Subcutaneous abdominal adipose tissue (tissue), 5 donors: ENCODE results near the gene ITGB7.

Experiments
- H3K27ac ChIP-seq: one replicate; pipeline ENCODE4 v1.7.0; 2013; ENCODE audit warnings: low read depth, mild to moderate bottlenecking, inconsistent platforms, low read length, moderate library complexity
- H3K27me3 ChIP-seq, 5 donors: one replicate each; pipeline ENCODE4 v1.7.0; 2013; ENCODE audit warnings: low read length in 5 of 5, inconsistent platforms in 1 of 5; ENCODE audit not compliant: control insufficient read depth in 5 of 5, insufficient read depth in 4 of 5
- H3K36me3 ChIP-seq, 5 donors: one replicate each; pipeline ENCODE4 v1.7.0; 2013; ENCODE audit warnings: low read length in 5 of 5; ENCODE audit not compliant: control insufficient read depth in 5 of 5, insufficient read depth in 5 of 5
- H3K4me1 ChIP-seq, 5 donors: one replicate each; pipeline ENCODE4 v1.7.0; 2013; ENCODE audit warnings: low read length in 5 of 5, mild to moderate bottlenecking in 3 of 5, moderate library complexity in 1 of 5; ENCODE audit not compliant: control insufficient read depth in 5 of 5, insufficient read depth in 5 of 5
- H3K4me3 ChIP-seq, 5 donors: one replicate each; pipeline ENCODE4 v1.7.0; 2013; ENCODE audit warnings: low read length in 5 of 5, low read depth in 1 of 5
- H3K9ac ChIP-seq, 5 donors: one replicate each; pipeline ENCODE4 v1.7.0; 2013; ENCODE audit warnings: low read length in 5 of 5, mild to moderate bottlenecking in 4 of 5, moderate library complexity in 3 of 5
- H3K9me3 ChIP-seq, 5 donors: one replicate each; pipeline ENCODE4 v1.7.0; 2013; ENCODE audit warnings: low read length in 5 of 5; ENCODE audit not compliant: control insufficient read depth in 5 of 5
- donor health status: healthy.
- donor health status: healthy.
- donor health status: healthy.
- donor health status: healthy.
- donor health status: healthy.

ITGB7 gene

DNA sequence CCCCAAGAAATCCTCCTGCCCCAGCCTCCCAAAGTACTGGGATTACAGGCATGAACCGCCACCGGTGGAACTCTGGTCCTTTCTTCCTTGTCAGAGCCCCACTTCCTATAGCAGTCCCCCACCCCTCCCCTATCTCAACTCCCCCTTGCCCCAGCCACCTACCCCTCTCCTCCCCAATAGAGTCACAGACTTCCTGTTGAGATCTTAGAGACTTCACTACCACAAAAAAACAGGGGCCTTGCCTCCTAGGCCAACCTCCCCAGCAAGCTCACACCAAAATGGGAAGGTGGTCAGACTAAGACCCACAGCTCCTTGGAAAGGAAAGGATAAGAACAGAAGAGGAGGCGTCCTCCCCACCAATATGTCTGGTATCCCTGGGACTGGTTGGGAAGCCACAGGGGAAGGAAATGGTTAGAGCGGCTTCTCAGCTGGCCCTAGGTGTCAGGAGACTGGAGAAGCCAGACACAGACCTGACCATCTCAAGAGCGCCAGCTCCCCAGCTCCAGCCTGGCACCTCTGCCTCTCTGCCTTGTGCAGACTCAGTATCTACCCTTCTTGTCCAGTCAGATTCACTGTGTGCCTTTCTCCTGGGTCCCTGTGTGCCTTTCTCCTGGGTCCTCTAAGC lies 8.5 kb downstream of the ITGB7 start:
- H3K27ac ChIP-seq: no peak overlapping the region
- no peaks in the 10 kb centered on the region for H3K27me3 ChIP-seq
- peaks cover 0 to 28% (median 19%) of the 10 kb centered on the region in 5 donors for H3K4me1 ChIP-seq
- no peaks in the 10 kb centered on the region for H3K9me3 ChIP-seq
- no peak overlapping the region for H3K9ac ChIP-seq
- no peaks in the 10 kb centered on the region for H3K36me3 ChIP-seq
- no peak overlapping the region for H3K4me3 ChIP-seq

DNA sequence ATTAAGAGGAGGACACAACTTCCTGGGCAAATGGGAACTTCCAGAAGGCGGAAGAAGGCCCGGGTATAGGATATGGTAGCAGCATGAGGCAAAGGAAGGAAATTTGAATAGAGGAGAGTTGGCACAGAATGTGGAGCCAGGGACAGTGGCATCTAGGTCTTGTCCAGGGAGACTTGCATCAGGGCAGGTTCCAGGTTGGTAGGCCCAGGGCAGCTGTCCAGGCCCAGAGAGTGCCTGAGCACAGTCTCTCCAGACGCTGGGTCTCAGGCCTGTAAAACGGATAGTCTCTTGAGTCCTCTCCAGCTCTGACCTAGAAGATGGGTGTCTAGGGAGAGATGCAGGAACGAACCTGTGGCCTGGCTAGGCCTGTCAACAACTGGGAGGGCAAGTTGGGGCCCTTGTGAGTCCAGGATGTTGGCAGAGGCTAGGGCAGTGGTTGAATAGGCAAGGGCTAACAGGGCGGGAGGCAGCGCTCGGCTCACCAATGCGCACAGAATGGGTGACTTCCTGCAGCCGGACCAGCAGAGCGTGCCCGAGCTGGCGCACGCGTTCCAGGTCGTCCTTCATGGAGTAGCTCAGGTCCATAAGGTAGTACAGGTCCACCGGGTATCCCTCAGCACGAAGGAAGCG lies 9.9 kb downstream of the ITGB7 start:
- Histone ChIP-seq H3K27me3 (no peaks in the 10 kb centered on the region), H3K36me3 (peaks cover 0 to 4% (median 0%) of the 10 kb centered on the region in 5 donors), H3K27ac (no peak overlapping the region), H3K4me3 (peak overlapping the region in 2 of 5 donors; percentile 40 to 55), H3K4me1 (peaks cover 0 to 28% (median 19%) of the 10 kb centered on the region in 5 donors), H3K9ac (no peak overlapping the region), H3K9me3 (no peaks in the 10 kb centered on the region)

- Histone ChIP-seq H3K27ac (no peak overlapping the region), H3K36me3 (peaks cover 0 to 7% (median 2%) of the 10 kb centered on the region in 5 donors), H3K27me3 (no peaks in the 10 kb centered on the region), H3K9ac (no peak overlapping the region), H3K4me1 (peaks cover 0 to 28% (median 19%) of the 10 kb centered on the region in 5 donors), H3K4me3 (no peak overlapping the region), H3K9me3 (no peaks in the 10 kb centered on the region)
Observed at GRCh38 chr12:53196486-53196885, 10.6 kb downstream of the ITGB7 start.

DNA sequence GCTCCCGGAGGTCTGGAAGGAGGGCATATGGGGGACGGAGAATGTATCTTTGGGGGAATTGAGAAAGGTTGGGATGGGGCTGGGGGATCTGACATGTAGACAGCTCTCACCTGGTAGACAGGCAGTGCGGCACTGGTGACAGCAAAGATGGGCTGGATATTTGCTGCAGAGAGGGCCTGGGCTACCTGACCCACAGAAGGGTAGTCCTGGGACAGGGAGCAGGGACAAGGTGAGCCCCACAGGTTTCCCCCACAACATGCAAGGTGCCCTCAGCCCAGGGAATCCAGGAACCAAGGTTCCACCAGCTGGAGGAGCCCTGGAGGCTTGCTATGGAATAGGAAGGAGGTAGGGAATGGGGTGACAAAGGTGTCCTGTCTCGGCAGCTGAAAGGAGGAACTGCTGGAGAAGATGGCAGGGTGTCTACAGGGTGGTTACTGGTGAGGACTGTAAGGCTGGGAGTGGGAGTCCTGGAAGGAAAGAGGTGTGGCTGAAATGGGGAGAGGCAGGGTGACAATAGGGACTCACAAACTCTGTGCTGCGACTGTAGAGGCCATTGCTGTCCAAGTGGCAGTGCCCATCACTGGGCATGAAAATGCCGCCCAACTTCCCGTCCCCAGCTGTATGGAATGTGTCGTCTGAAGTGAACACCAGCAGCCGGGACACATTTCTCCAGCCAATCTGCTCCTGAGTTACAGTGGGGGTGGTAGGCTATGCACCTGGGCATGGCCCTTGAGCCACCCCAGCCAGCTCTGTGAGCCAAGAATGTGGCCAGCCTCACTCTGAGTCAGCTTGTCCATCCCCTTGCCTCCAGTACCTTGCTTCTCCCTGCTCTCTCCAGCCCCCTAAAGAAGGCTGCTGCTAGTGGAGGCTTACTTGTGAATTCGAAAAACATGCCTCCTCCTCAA lies 11.3 kb downstream of the ITGB7 start:
- no peaks in the 10 kb centered on the region for H3K9me3 ChIP-seq
- H3K4me3 ChIP-seq: no peak overlapping the region
- no peak overlapping the region for H3K9ac ChIP-seq
- peaks cover 0 to 22% (median 14%) of the 10 kb centered on the region in 5 donors for H3K4me1 ChIP-seq
- H3K27me3 ChIP-seq: no peaks in the 10 kb centered on the region
- peaks cover 0 to 11% (median 6%) of the 10 kb centered on the region in 5 donors for H3K36me3 ChIP-seq
- H3K27ac ChIP-seq: no peak overlapping the region

- no peaks in the 10 kb centered on the region for H3K9me3 ChIP-seq
- H3K27ac ChIP-seq: no peak overlapping the region
- H3K27me3 ChIP-seq: no peaks in the 10 kb centered on the region
- H3K36me3 ChIP-seq: peaks cover 0 to 11% (median 6%) of the 10 kb centered on the region in 5 donors
- H3K4me1 ChIP-seq: peaks cover 2 to 18% (median 12%) of the 10 kb centered on the region in 5 donors
- H3K9ac ChIP-seq: no peak overlapping the region
- no peak overlapping the region for H3K4me3 ChIP-seq
Observed at GRCh38 chr12:53194973-53195372, 12.1 kb downstream of the ITGB7 start.

DNA sequence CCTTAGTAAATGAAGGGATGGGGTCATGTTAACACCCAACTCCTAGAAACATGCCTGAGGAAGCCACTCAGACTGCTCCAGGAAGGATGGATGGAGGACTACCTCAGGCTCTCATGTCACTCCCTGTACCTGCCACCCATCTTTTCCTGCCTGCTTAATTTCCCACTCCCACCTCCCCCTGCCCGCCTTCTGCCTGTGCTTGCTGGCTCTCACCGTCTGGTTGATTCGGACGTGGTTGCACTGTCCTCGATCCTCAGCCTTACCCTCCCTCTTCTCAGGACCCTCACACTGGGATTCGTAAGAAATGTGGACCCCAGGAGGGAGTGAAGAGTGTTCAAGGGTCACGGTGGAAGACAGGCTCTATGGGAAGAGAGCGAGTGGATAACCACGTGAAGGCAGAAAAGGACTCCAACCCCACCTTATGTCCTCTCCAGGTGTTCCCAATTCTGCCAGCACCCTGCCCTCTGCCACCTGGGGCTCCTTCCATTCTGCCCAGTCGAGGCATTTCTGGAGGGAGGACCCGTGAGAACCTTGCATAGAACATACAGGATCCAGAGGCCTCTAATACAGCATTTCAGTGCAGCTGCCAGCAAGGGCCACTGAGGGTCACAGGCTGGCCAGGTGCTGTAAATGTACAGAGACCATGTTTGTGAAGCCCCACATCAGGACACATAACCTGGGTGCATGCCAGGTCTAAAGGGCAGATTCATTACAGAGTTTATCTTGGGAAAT lies 12.9 kb downstream of the ITGB7 start:
- H3K27ac ChIP-seq: no peak overlapping the region
- H3K9me3 ChIP-seq: no peaks in the 10 kb centered on the region
- peaks cover 3 to 23% (median 12%) of the 10 kb centered on the region in 5 donors for H3K4me1 ChIP-seq
- H3K9ac ChIP-seq: no peak overlapping the region
- H3K4me3 ChIP-seq: no peak overlapping the region
- no peaks in the 10 kb centered on the region for H3K27me3 ChIP-seq
- peaks cover 0 to 15% (median 7%) of the 10 kb centered on the region in 5 donors for H3K36me3 ChIP-seq

DNA sequence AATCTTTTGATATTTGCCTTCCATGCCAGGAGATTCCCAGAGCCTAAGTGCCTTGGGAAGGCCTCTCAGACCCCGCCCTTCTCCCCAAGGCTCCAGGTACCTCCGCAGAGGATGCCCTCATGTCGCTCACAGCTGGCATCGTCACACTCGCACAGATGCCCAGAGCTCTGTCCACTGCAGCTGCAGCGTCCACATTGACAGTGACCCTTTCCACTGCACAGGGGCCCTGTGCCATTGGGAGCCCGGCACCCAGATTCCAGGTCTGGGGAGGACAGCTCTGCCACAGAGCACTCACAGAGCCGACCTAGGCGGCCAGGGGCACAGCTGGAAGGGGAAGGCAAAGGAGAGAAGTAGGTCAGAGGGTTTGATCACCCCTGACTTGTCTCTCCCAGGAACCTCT lies 14.0 kb downstream of the ITGB7 start:
- Histone ChIP-seq H3K4me3 (no peak overlapping the region), H3K36me3 (peaks cover 0 to 24% (median 17%) of the 10 kb centered on the region in 5 donors), H3K27ac (no peak overlapping the region), H3K9me3 (no peaks in the 10 kb centered on the region), H3K4me1 (peaks cover 3 to 21% (median 10%) of the 10 kb centered on the region in 5 donors), H3K9ac (no peak overlapping the region), H3K27me3 (no peaks in the 10 kb centered on the region)

GRCh38 chr12:53192531-53193021 lies 14.5 kb downstream of the ITGB7 start:
- no peak overlapping the region for H3K9ac ChIP-seq
- H3K4me1 ChIP-seq: peaks cover 3 to 20% (median 5%) of the 10 kb centered on the region in 5 donors
- no peak overlapping the region for H3K27ac ChIP-seq

DNA sequence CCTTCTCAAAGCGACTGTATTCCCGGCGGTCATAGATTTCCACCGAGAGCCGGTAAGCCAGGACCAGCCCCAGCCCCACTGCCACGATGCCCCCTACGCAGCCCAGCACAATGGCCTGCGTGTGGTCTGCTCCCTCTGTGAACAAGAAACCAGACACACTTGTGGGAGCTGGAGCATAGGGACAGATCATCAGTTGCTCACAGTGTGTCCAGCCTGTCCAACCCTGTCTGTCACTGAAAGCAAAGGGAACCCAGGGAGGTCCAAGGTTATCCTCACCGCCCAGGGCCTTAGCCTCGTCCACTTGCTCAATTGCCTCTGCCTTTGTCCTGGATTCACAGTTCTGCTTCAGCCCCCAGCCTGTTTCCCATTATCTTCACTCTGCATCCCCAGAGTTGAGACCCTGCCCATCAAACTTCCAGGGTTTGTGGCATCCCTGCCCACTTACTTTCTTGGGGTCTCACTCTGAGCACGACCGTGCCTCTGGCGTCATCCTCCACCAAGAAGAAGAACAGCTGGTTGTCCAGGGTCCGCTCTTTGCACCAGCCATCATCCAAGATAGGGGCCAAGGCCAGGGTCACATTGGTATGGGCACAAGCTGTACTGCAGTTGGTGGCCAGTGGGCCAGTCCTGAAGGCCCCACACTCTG lies 15.0 kb downstream of the ITGB7 start:
- H3K4me3 ChIP-seq: no peak overlapping the region
- H3K36me3 ChIP-seq: peaks cover under 1 to 35% (median 27%) of the 10 kb centered on the region in 5 donors
- H3K4me1 ChIP-seq: peaks cover 0 to 15% (median 2%) of the 10 kb centered on the region in 5 donors
- H3K27ac ChIP-seq: no peak overlapping the region
- H3K9ac ChIP-seq: no peak overlapping the region
- no peaks in the 10 kb centered on the region for H3K9me3 ChIP-seq
- H3K27me3 ChIP-seq: no peaks in the 10 kb centered on the region

More at GRCh38 chr12:53192531-53193021, 14.5 kb downstream of the ITGB7 start:
- Histone ChIP-seq H3K4me3 (no peak overlapping the region), H3K36me3 (peaks cover 0 to 29% (median 22%) of the 10 kb centered on the region in 5 donors), H3K27me3 (no peaks in the 10 kb centered on the region), H3K9me3 (no peaks in the 10 kb centered on the region)
